HG02678 (cell line): ENCODE results near the gene MKLN1.
"Not testable (repeated sequence)": the region's sequence is repeated elsewhere in the genome, so short reads cannot be mapped to it uniquely, and the experiment has no call there.

Experiments used
- ATAC-seq: cut with Tn5 transposase; IDR thresholded peaks from one replicate; pipeline ENCODE4 v1.9.1; 2021; ENCODE audit warnings: mild to moderate bottlenecking, moderate library complexity; ENCODE audit not compliant: unreplicated experiment

The MKLN1 gene

GRCh38 chr7:131497454-131497853 is 169.8 kb downstream of the MKLN1 start:
- ATAC-seq = no peak

- ATAC-seq = no peak
Observed at GRCh38 chr7:131498237-131498885, 170.7 kb downstream of the MKLN1 start.

GRCh38 chr7:131499801-131500200 is 172.1 kb downstream of the MKLN1 start:
- ATAC-seq = no peak

GRCh38 chr7:131500357-131500756 is 172.7 kb downstream of the MKLN1 start:
- ATAC-seq = no peak

- peak; percentile 90 for ATAC-seq
Observed at GRCh38 chr7:131501422-131501821, 173.7 kb downstream of the MKLN1 start.

- no peak for ATAC-seq
Observed at GRCh38 chr7:131501930-131502685, 174.4 kb downstream of the MKLN1 start.

GRCh38 chr7:131502810-131503508 is 175.3 kb downstream of the MKLN1 start:
- ATAC-seq = no peak

GRCh38 chr7:131503639-131504038 is 176.0 kb downstream of the MKLN1 start:
- ATAC-seq = no peak

- no peak for ATAC-seq
Observed at GRCh38 chr7:131504157-131504899, 176.7 kb downstream of the MKLN1 start.

GRCh38 chr7:131505037-131505620 is 177.5 kb downstream of the MKLN1 start:
- ATAC-seq = not testable (repeated sequence)

- ATAC-seq = no peak
Observed at GRCh38 chr7:131505636-131506557, 178.2 kb downstream of the MKLN1 start.

- ATAC-seq = no peak
Observed at GRCh38 chr7:131506597-131506996, 178.9 kb downstream of the MKLN1 start.

GRCh38 chr7:131507592-131508331 is 180.1 kb downstream of the MKLN1 start:
- ATAC-seq = peak; percentile 79

- ATAC-seq = no peak
Observed at GRCh38 chr7:131508754-131509486, 181.2 kb downstream of the MKLN1 start.

GRCh38 chr7:131509781-131510180 is 182.1 kb downstream of the MKLN1 start:
- no peak for ATAC-seq

- ATAC-seq = no peak
Observed at GRCh38 chr7:131511071-131511470, 183.4 kb downstream of the MKLN1 start.

- ATAC-seq = no peak
Observed at GRCh38 chr7:131511774-131512535, 184.3 kb downstream of the MKLN1 start.
